ENCODE results near the gene AEBP2. TPM values are rescaled to one million over a fixed set of nuclear protein-coding genes. Genes with fewer than 3 reads are reported as not detected.
"Not testable (repeated sequence)": the region's sequence is repeated elsewhere in the genome, so short reads cannot be mapped to it uniquely, and the experiment has no call there.

Gene AEBP2
- total RNA-seq, 1 experiment from 2014 or later: 12.3 TPM

- no peak for DNase-seq
Observed at GRCh38 chr12:19529951-19530636, 90.8 kb downstream of the AEBP2 start.

GRCh38 chr12:19530637-19531023 lies 91.3 kb downstream of the AEBP2 start:
- no peaks in the 10 kb centered on the region for H3K36me3 ChIP-seq (replicated peaks; ENCODE audit: control insufficient read depth, insufficient read depth, low read length)
- no peak overlapping the region for H3K4me3 ChIP-seq (ENCODE audit: insufficient read depth, low read depth, low read length)
- DNase-seq: no peak
- no peaks in the 10 kb centered on the region for H3K27me3 ChIP-seq (ENCODE audit: control insufficient read depth, insufficient read depth, low read length)

More at GRCh38 chr12:19529951-19530636, 90.8 kb downstream of the AEBP2 start:
- Histone ChIP-seq H3K36me3 (replicated peaks; ENCODE audit: control insufficient read depth, insufficient read depth, low read length) (no peaks in the 10 kb centered on the region), H3K4me3 (ENCODE audit: insufficient read depth, low read depth, low read length) (no peak overlapping the region), H3K27me3 (ENCODE audit: control insufficient read depth, insufficient read depth, low read length) (no peaks in the 10 kb centered on the region)

DNA sequence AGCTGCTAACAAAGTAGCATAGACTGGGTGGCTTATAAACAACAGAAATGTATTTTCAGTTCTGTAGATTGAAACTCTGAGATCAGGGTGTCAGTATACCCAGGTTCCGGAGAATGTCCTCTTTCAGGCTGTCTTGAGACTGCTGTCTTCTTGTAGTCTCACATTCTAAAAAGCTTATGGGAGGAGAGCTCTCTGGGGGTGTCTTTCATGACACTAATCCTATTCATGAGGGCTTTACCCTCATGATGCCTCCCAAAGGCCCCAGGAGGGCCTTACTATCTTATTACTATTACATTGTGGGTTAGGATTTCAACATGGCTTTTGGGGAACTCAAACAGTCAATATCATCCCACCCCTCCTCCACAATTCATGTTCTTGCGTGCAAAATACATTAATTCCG lies 94.3 kb downstream of the AEBP2 start:
- Histone ChIP-seq H3K36me3 (replicated peaks; ENCODE audit: control insufficient read depth, insufficient read depth, low read length) (no peaks in the 10 kb centered on the region), H3K4me3 (ENCODE audit: insufficient read depth, low read depth, low read length) (no peak overlapping the region), H3K27me3 (ENCODE audit: control insufficient read depth, insufficient read depth, low read length) (no peaks in the 10 kb centered on the region)
- peak; percentile 21 for DNase-seq

- Histone ChIP-seq H3K27me3 (ENCODE audit: control insufficient read depth, insufficient read depth, low read length) (no peaks in the 10 kb centered on the region), H3K36me3 (replicated peaks; ENCODE audit: control insufficient read depth, insufficient read depth, low read length) (no peaks in the 10 kb centered on the region), H3K4me3 (ENCODE audit: insufficient read depth, low read depth, low read length) (no peak overlapping the region)
- DNase-seq: no peak
Observed at GRCh38 chr12:19539071-19539470, 99.8 kb downstream of the AEBP2 start.

- Histone ChIP-seq H3K36me3 (replicated peaks; ENCODE audit: control insufficient read depth, insufficient read depth, low read length) (no peaks in the 10 kb centered on the region), H3K4me3 (ENCODE audit: insufficient read depth, low read depth, low read length) (no peak overlapping the region), H3K27me3 (ENCODE audit: control insufficient read depth, insufficient read depth, low read length) (no peaks in the 10 kb centered on the region)
- DNase-seq: no peak
Observed at GRCh38 chr12:19539836-19540235, 100.5 kb downstream of the AEBP2 start.

DNA sequence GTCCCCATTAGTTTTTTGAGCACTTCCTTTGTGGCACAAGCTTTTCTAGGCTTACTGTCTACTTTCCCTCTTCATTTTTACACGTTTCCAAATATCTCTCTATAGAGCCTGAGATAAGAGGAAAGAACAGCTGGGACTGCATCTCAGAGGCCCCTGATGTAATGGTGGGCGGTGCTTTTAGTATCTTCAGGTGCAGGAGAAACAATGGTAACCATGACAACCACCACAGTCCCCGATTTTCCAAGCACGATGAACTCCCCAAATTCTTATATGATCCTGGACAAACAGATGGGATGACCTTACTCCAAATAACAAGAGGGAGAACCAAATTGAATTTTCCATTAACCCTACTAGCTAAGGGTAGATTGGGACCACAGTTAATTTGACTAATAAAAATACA lies 103.3 kb downstream of the AEBP2 start:
- Histone ChIP-seq H3K36me3 (replicated peaks; ENCODE audit: control insufficient read depth, insufficient read depth, low read length) (no peaks in the 10 kb centered on the region), H3K4me3 (ENCODE audit: insufficient read depth, low read depth, low read length) (no peak overlapping the region), H3K27me3 (ENCODE audit: control insufficient read depth, insufficient read depth, low read length) (no peaks in the 10 kb centered on the region)
- DNase-seq: no peak

GRCh38 chr12:19544353-19544752 lies 105.1 kb downstream of the AEBP2 start:
- DNase-seq: no peak
- no peaks in the 10 kb centered on the region for H3K27me3 ChIP-seq (ENCODE audit: control insufficient read depth, insufficient read depth, low read length)
- no peaks in the 10 kb centered on the region for H3K36me3 ChIP-seq (replicated peaks; ENCODE audit: control insufficient read depth, insufficient read depth, low read length)
- no peak overlapping the region for H3K4me3 ChIP-seq (ENCODE audit: insufficient read depth, low read depth, low read length)

GRCh38 chr12:19545301-19545700 lies 106.0 kb downstream of the AEBP2 start:
- Histone ChIP-seq H3K4me3 (ENCODE audit: insufficient read depth, low read depth, low read length) (no peak overlapping the region), H3K27me3 (ENCODE audit: control insufficient read depth, insufficient read depth, low read length) (no peaks in the 10 kb centered on the region), H3K36me3 (replicated peaks; ENCODE audit: control insufficient read depth, insufficient read depth, low read length) (no peaks in the 10 kb centered on the region)
- no peak for DNase-seq

- DNase-seq: no peak
- H3K27me3 ChIP-seq (ENCODE audit: control insufficient read depth, insufficient read depth, low read length): no peaks in the 10 kb centered on the region
- H3K4me3 ChIP-seq (ENCODE audit: insufficient read depth, low read depth, low read length): no peak overlapping the region
- H3K36me3 ChIP-seq (replicated peaks; ENCODE audit: control insufficient read depth, insufficient read depth, low read length): no peaks in the 10 kb centered on the region
Observed at GRCh38 chr12:19546027-19546426, 106.7 kb downstream of the AEBP2 start.

- Histone ChIP-seq H3K4me3 (ENCODE audit: insufficient read depth, low read depth, low read length) (no peak overlapping the region), H3K36me3 (replicated peaks; ENCODE audit: control insufficient read depth, insufficient read depth, low read length) (no peaks in the 10 kb centered on the region)
- no peak for DNase-seq
Observed at GRCh38 chr12:19546611-19547162, 107.4 kb downstream of the AEBP2 start.

DNA sequence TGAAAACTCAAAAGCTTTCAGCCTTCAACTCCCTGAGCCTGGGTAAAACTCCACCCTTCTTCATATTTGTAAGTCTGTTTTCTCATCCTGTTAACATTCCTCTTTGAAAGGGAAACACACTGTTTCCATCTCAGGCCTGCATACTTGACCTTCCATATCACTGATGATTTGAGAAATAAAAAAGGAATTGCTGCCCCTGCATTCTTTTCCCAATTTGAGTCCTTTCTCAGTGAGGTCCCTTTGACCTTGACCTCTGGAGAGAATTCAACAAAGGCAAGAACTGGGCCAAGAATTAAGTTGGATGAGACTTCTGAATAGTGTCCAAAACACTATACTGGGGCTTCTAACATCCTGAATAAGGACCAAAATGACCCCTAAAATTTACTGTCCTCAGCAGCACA lies 108.0 kb downstream of the AEBP2 start:
- Histone ChIP-seq H3K36me3 (replicated peaks; ENCODE audit: control insufficient read depth, insufficient read depth, low read length) (no peaks in the 10 kb centered on the region), H3K4me3 (ENCODE audit: insufficient read depth, low read depth, low read length) (no peak overlapping the region), H3K27me3 (ENCODE audit: control insufficient read depth, insufficient read depth, low read length) (no peaks in the 10 kb centered on the region)
- DNase-seq: no peak

More at GRCh38 chr12:19546611-19547162, 107.4 kb downstream of the AEBP2 start:
- no peaks in the 10 kb centered on the region for H3K27me3 ChIP-seq (ENCODE audit: control insufficient read depth, insufficient read depth, low read length)

GRCh38 chr12:19548834-19549233 lies 109.5 kb downstream of the AEBP2 start:
- H3K4me3 ChIP-seq (ENCODE audit: insufficient read depth, low read depth, low read length): no peak overlapping the region
- H3K27me3 ChIP-seq (ENCODE audit: control insufficient read depth, insufficient read depth, low read length): no peaks in the 10 kb centered on the region
- H3K36me3 ChIP-seq (replicated peaks; ENCODE audit: control insufficient read depth, insufficient read depth, low read length): no peaks in the 10 kb centered on the region
- DNase-seq: no peak

GRCh38 chr12:19550626-19551025 lies 111.3 kb downstream of the AEBP2 start:
- no peaks in the 10 kb centered on the region for H3K27me3 ChIP-seq (ENCODE audit: control insufficient read depth, insufficient read depth, low read length)
- no peaks in the 10 kb centered on the region for H3K36me3 ChIP-seq (replicated peaks; ENCODE audit: control insufficient read depth, insufficient read depth, low read length)
- no peak for DNase-seq
- no peak overlapping the region for H3K4me3 ChIP-seq (ENCODE audit: insufficient read depth, low read depth, low read length)

DNA sequence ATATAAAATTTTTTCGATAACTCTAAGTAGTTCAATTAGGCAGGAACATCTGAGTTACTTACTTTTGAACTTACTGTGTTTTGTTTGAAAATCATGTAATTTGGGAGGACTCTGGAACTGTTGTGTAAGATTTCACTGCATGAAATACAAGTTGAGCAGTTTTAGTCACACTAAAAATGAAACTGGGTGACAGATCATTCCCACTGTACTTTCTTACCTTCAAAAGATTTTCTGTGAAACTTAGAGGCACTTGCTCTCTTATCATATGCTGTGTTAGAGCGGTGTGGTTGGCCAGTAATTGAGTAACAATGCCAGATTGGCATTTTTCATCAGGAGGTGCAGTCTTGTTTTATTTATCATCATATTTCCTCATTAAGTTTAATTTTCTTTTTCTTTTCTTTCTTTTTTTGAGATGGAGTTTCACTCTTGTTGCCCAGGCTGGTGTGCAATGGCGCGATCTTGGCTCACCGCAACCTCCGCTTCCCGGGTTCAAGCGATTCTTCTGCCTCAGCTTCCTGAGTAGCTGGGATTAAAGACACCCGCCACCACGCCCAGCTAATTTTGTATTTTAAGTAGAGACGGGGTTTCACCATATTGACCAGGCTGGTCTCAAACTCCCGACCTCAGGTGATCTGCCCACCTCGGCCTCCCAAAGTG lies 113.3 kb downstream of the AEBP2 start:
- H3K27me3 ChIP-seq (ENCODE audit: control insufficient read depth, insufficient read depth, low read length); H3K4me3 ChIP-seq (ENCODE audit: insufficient read depth, low read depth, low read length); DNase-seq; H3K36me3 ChIP-seq (replicated peaks; ENCODE audit: control insufficient read depth, insufficient read depth, low read length): not testable (repeated sequence)

GRCh38 chr12:19553175-19553574 lies 113.9 kb downstream of the AEBP2 start:
- no peak for DNase-seq
- Histone ChIP-seq H3K36me3 (replicated peaks; ENCODE audit: control insufficient read depth, insufficient read depth, low read length) (no peaks in the 10 kb centered on the region), H3K4me3 (ENCODE audit: insufficient read depth, low read depth, low read length) (no peak overlapping the region), H3K27me3 (ENCODE audit: control insufficient read depth, insufficient read depth, low read length) (no peaks in the 10 kb centered on the region)
